Activated CD8-positive, alpha-beta T cell treated with anti-CD3 and anti-CD28 coated beads for 36 hours (primary cell): ENCODE results near the gene ASB2. TPM values are rescaled to one million over a fixed set of nuclear protein-coding genes. Genes with fewer than 3 reads are reported as not detected.

Experiments
- ATAC-seq: fragments of 200-7000 bp; cut with Tn5 transposase; one replicate; pipeline ENCODE4 v1.10.0; 2021; ENCODE audit warnings: mild to moderate bottlenecking, moderate library complexity
- CTCF ChIA-PET: fragments of 350-600 bp; sonication (Branson Sonifier 250); formaldehyde crosslinking; loops from one replicate; lab custom pipeline; 2021; ENCODE audit warnings: antibody characterized with exemption; lab: Charles Lee
- POLR2A ChIA-PET: fragments of 350-600 bp; sonication (Branson Sonifier 250); formaldehyde crosslinking; loops from one replicate; lab custom pipeline; 2021; ENCODE audit warnings: antibody characterized with exemption; lab: Charles Lee
- DNase-seq: peaks from one replicate; pipeline ENCODE4 v3.0.0-alpha.2; 2020
- H3K27ac Mint-ChIP-seq: one replicate; pipeline ENCODE4 v1.8.0; 2021; ENCODE audit warnings: mild to moderate bottlenecking, mixed read lengths
- H3K27me3 Mint-ChIP-seq: one replicate; pipeline ENCODE4 v1.8.0; 2021; ENCODE audit warnings: mixed read lengths
- H3K36me3 Mint-ChIP-seq: one replicate; pipeline ENCODE4 v1.8.0; 2021; ENCODE audit warnings: low read depth, mixed read lengths
- H3K4me1 Mint-ChIP-seq: one replicate; pipeline ENCODE4 v1.8.0; 2021; ENCODE audit warnings: low read depth, mixed read lengths
- H3K4me3 Mint-ChIP-seq: one replicate; pipeline ENCODE4 v1.8.0; 2021; ENCODE audit warnings: mild to moderate bottlenecking, moderate library complexity, mixed read lengths
- H3K9me3 Mint-ChIP-seq: one replicate; pipeline ENCODE4 v1.8.0; 2021; ENCODE audit warnings: mixed read lengths
- CTCF ChIP-seq: fragments of 200-600 bp; IDR thresholded peaks from one replicate; pipeline ENCODE4 v1.8.0; 2022; ENCODE audit warnings: antibody characterized with exemption, mild to moderate bottlenecking
- intact Hi-C: fragments of 100-400 bp; cut with micrococcal nuclease; formaldehyde crosslinking; loops from one replicate; pipeline ENCODE4 v1.10.0; 2022
- total RNA-seq, 2 experiments: library from RNA; stranded (reverse); gene quantifications; one replicate each; pipeline ENCODE4 v1.2.3, GENCODE V29; 2021

ASB2 gene
- total RNA-seq, 2 experiments from 2014 or later = 11.7 to 12.7 TPM

GRCh38 chr14:94001501-94002396, 25.4 kb upstream of the ASB2 start:
- DNase-seq (peak; percentile 64), ATAC-seq (peak; percentile 81)
- peak overlapping the region; percentile 50 for H3K27ac Mint-ChIP-seq
- H3K4me1 Mint-ChIP-seq = peaks cover 20% of the 10 kb centered on the region
- H3K36me3 Mint-ChIP-seq = no peaks in the 10 kb centered on the region
- ChIA-PET CTCF (interaction anchor here (0.6 to 17.5 kb wide), 28 partner anchors 9 to 135 kb away, joined by 3 to 437 read pairs (median 4); no protein-coding TSS in a partner anchor), POLR2A (interaction anchor here (0.6 to 1.3 kb wide), 3 partner anchors 51 to 79 kb away, joined by 3 to 4 read pairs (median 4); partner anchors contain the start of genes DDX24 and IFI27L1)
- H3K27me3 Mint-ChIP-seq = peaks cover 12% of the 10 kb centered on the region
- peak; percentile 96 for TF ChIP-seq CTCF
- no peaks in the 10 kb centered on the region for H3K9me3 Mint-ChIP-seq
- intact Hi-C loops = no loop called here
- H3K4me3 Mint-ChIP-seq = no peak overlapping the region

- H3K27me3 Mint-ChIP-seq = peaks cover 10% of the 10 kb centered on the region
- ChIA-PET POLR2A (interaction anchor here (0.6 to 1.3 kb wide), 4 partner anchors 42 to 80 kb away, joined by 3 to 4 read pairs (median 4); partner anchors contain the start of genes DDX24 and IFI27L1), CTCF (interaction anchor here (0.6 to 17.5 kb wide), 24 partner anchors 8 to 135 kb away, joined by 3 to 437 read pairs (median 4); no protein-coding TSS in a partner anchor)
Observed at GRCh38 chr14:94001016-94001415, 24.6 kb upstream of the ASB2 start.

GRCh38 chr14:94000267-94000666, 23.9 kb upstream of the ASB2 start:
- Mint-ChIP-seq H3K4me3 (no peak overlapping the region), H3K27me3 (peaks cover 10% of the 10 kb centered on the region), H3K4me1 (peaks cover 30% of the 10 kb centered on the region), H3K27ac (no peak overlapping the region), H3K36me3 (no peaks in the 10 kb centered on the region), H3K9me3 (no peaks in the 10 kb centered on the region)
- TF ChIP-seq CTCF = no peak
- no peak for DNase-seq
- ChIA-PET POLR2A (interaction anchor here (0.7 to 1.4 kb wide), 4 partner anchors 22 to 60 kb away, joined by 3 to 5 read pairs (median 4); no protein-coding TSS in a partner anchor), CTCF (interaction anchor here (0.8 to 17.5 kb wide), 16 partner anchors 9 to 168 kb away, joined by 3 to 437 read pairs (median 7); no protein-coding TSS in a partner anchor)
- intact Hi-C loops = no loop called here
- no peak for ATAC-seq

More at GRCh38 chr14:94001016-94001415, 24.6 kb upstream of the ASB2 start:
- intact Hi-C loops = no loop called here
- H3K4me1 Mint-ChIP-seq = peaks cover 24% of the 10 kb centered on the region
- H3K36me3 Mint-ChIP-seq = no peaks in the 10 kb centered on the region
- ATAC-seq (no peak), DNase-seq (no peak)
- no peak overlapping the region for H3K27ac Mint-ChIP-seq
- H3K9me3 Mint-ChIP-seq = no peaks in the 10 kb centered on the region
- no peak overlapping the region for H3K4me3 Mint-ChIP-seq
- no peak for TF ChIP-seq CTCF

GRCh38 chr14:93999573-93999972, 23.2 kb upstream of the ASB2 start:
- Mint-ChIP-seq H3K36me3 (no peaks in the 10 kb centered on the region), H3K27me3 (peaks cover 5% of the 10 kb centered on the region), H3K4me1 (peaks cover 36% of the 10 kb centered on the region), H3K27ac (no peak overlapping the region), H3K9me3 (no peaks in the 10 kb centered on the region), H3K4me3 (no peak overlapping the region)
- ATAC-seq = no peak
- ChIA-PET CTCF (interaction anchor here (0.8 to 17.5 kb wide), 11 partner anchors 9 to 169 kb away, joined by 3 to 437 read pairs (median 9); no protein-coding TSS in a partner anchor), POLR2A (interaction anchor here (0.9 to 2.1 kb wide), 3 partner anchors 15 to 60 kb away, joined by 4 to 6 read pairs (median 5); no protein-coding TSS in a partner anchor)
- TF ChIP-seq CTCF = no peak
- no peak for DNase-seq
- intact Hi-C loops = no loop called here
